NCI-H1930 (cell line): ENCODE measurements around the gene PCDHGB1.
"Not testable (repeated sequence)": the region's sequence is repeated elsewhere in the genome, so short reads cannot be mapped to it uniquely, and the experiment has no call there.

Experiments used
- DNase-seq, 2 experiments: peaks; one replicate each; lab custom pipeline; 2025; lab: John Stamatoyannopoulos, UW

The PCDHGB1 gene

GRCh38 chr5:141349917-141350619 lies at the start of gene PCDHGB1:
Gene PCDHGB1, plus strand, starts transcription at chr5:141350099. Its CDS starts 162 bp downstream, at chr5:141350261.
- peak; percentile 64 to 72 for DNase-seq

- DNase-seq = no peak
Measured at GRCh38 chr5:141303756-141304155, 46.1 kb upstream of the PCDHGB1 start, which contains the start of gene SLC25A2. Gene SLC25A2, minus strand, starts transcription at chr5:141304049. Its CDS starts 184 bp downstream, at chr5:141303865.

GRCh38 chr5:141306630-141307029 lies 43.3 kb upstream of the PCDHGB1 start:
- no peak for DNase-seq

GRCh38 chr5:141313711-141314110 lies 36.2 kb upstream of the PCDHGB1 start:
- DNase-seq = no peak

GRCh38 chr5:141316963-141317362 lies 32.9 kb upstream of the PCDHGB1 start:
- not testable (repeated sequence) for DNase-seq

GRCh38 chr5:141319202-141319601 lies 30.7 kb upstream of the PCDHGB1 start:
- no peak for DNase-seq

- no peak for DNase-seq
Measured at GRCh38 chr5:141319699-141320098, 30.2 kb upstream of the PCDHGB1 start.

GRCh38 chr5:141320225-141321169 lies 29.4 kb upstream of the PCDHGB1 start, which contains the start of gene TAF7:
Gene TAF7, minus strand, starts transcription at chr5:141320784. Its CDS starts 740 bp downstream, at chr5:141320044.
- peak; percentile 69 to 87 for DNase-seq

- DNase-seq = no peak
Measured at GRCh38 chr5:141322261-141322660, 27.6 kb upstream of the PCDHGB1 start.

- DNase-seq = peak; percentile 21 to 61
Measured at GRCh38 chr5:141326088-141326854, 23.6 kb upstream of the PCDHGB1 start.

- DNase-seq = no peak
Measured at GRCh38 chr5:141328231-141328630, 21.7 kb upstream of the PCDHGB1 start.

GRCh38 chr5:141330299-141331080 lies 19.4 kb upstream of the PCDHGB1 start, which contains the start of gene PCDHGA1:
Gene PCDHGA1, plus strand, starts transcription at chr5:141330514.
- no peak for DNase-seq

- not testable (repeated sequence) for DNase-seq
Measured at GRCh38 chr5:141332571-141332970, 17.3 kb upstream of the PCDHGB1 start.

- no peak for DNase-seq
Measured at GRCh38 chr5:141338538-141339306, 11.2 kb upstream of the PCDHGB1 start, which contains the start of gene PCDHGA2. Gene PCDHGA2, plus strand, starts transcription at chr5:141338760.

- not testable (repeated sequence) for DNase-seq
Measured at GRCh38 chr5:141340781-141341354, 9.0 kb upstream of the PCDHGB1 start.

- DNase-seq = no peak
Measured at GRCh38 chr5:141342773-141343172, 7.1 kb upstream of the PCDHGB1 start.

- DNase-seq = no peak
Measured at GRCh38 chr5:141343242-141343952, 6.5 kb upstream of the PCDHGB1 start, which contains the start of gene PCDHGA3. Gene PCDHGA3, plus strand, starts transcription at chr5:141343829. Its CDS starts 205 bp downstream, at chr5:141344034.

- no peak for DNase-seq
Measured at GRCh38 chr5:141343953-141344463, 5.9 kb upstream of the PCDHGB1 start.

GRCh38 chr5:141345327-141345726 lies 4.6 kb upstream of the PCDHGB1 start:
- DNase-seq = no peak
